CD14-positive monocyte (primary cell): Measurements from ENCODE around the gene ARHGAP20. TPM values are rescaled to one million over a fixed set of nuclear protein-coding genes. Genes with fewer than 3 reads are reported as not detected.

Experiments
- DNase-seq, 3 donors: peaks; one replicate each; pipeline ENCODE4 v3.0.0-alpha.2; 2011 to 2022
- H2AFZ ChIP-seq: 2 replicates; pipeline ENCODE4 v1.6.0; 2012; ENCODE audit warnings: mild to moderate bottlenecking, low read depth, low read length, inconsistent platforms; ENCODE audit not compliant: insufficient read depth, poor library complexity, severe bottlenecking
- H3K27ac ChIP-seq, 2 donors: 1 replicate in 1 of 2; 2 replicates in 1 of 2; pipeline ENCODE4 v1.5.1; 2012 to 2013; ENCODE audit warnings: low read length in 2 of 2, control low read depth in 1 of 2, inconsistent platforms in 1 of 2, low read depth in 1 of 2, mild to moderate bottlenecking in 1 of 2
- H3K27me3 ChIP-seq, 2 donors: one replicate each; pipeline versions ENCODE4 v1.6.0 to v1.6.1; 2011 to 2013; ENCODE audit warnings: low read length in 2 of 2; ENCODE audit not compliant: control insufficient read depth in 2 of 2, insufficient read depth in 2 of 2
- H3K36me3 ChIP-seq, 2 donors: replicated peaks in 1 of 2; 1 replicate in 1 of 2; 2 replicates in 1 of 2; pipeline versions ENCODE4 v1.5.1 to v1.6.1; 2012 to 2013; ENCODE audit warnings: low read length in 2 of 2, control low read depth in 1 of 2, inconsistent platforms in 1 of 2, mild to moderate bottlenecking in 1 of 2; ENCODE audit not compliant: insufficient read depth in 2 of 2, control insufficient read depth in 1 of 2
- H3K4me1 ChIP-seq, 2 donors: 1 replicate in 1 of 2; 2 replicates in 1 of 2; pipeline versions ENCODE4 v1.5.1 to v1.6.1; 2012 to 2013; ENCODE audit warnings: low read length in 2 of 2, control low read depth in 1 of 2, inconsistent platforms in 1 of 2, mild to moderate bottlenecking in 1 of 2, moderate library complexity in 1 of 2; ENCODE audit not compliant: insufficient read depth in 2 of 2, control insufficient read depth in 1 of 2
- H3K4me2 ChIP-seq: replicated peaks from 2 replicates; pipeline ENCODE3; 2012; ENCODE audit warnings: low read length, moderate library complexity, mild to moderate bottlenecking; ENCODE audit not compliant: poor library complexity, severe bottlenecking; ENCODE audit errors: extremely low read depth
- H3K4me3 ChIP-seq, 3 experiments: fragments of 200-600 bp in 1 of 3; sonication (generic) in 1 of 3; replicated peaks in 1 of 3; 1 replicate in 2 of 3; 2 replicates in 1 of 3; pipeline ENCODE4 v1.5.1; 2011 to 2013; ENCODE audit warnings: low read length in 3 of 3, mild to moderate bottlenecking in 3 of 3, control low read depth in 2 of 3, low read depth in 2 of 3, inconsistent platforms in 1 of 3, moderate library complexity in 1 of 3
- H3K79me2 ChIP-seq: 2 replicates; pipeline ENCODE4 v1.6.0; 2012; ENCODE audit warnings: mild to moderate bottlenecking, control low read depth, inconsistent platforms, low read length, moderate library complexity; ENCODE audit not compliant: insufficient read depth
- H3K9ac ChIP-seq: 2 replicates; pipeline ENCODE4 v1.6.0; 2017; ENCODE audit warnings: low read length, mild to moderate bottlenecking; ENCODE audit not compliant: insufficient read depth, poor library complexity, severe bottlenecking
- H3K9me3 ChIP-seq, 2 donors: replicated peaks in 1 of 2; 1 replicate in 1 of 2; 2 replicates in 1 of 2; pipeline versions ENCODE4 v1.5.1 to v1.6.1; 2012 to 2013; ENCODE audit warnings: low read length in 2 of 2, control low read depth in 1 of 2; ENCODE audit not compliant: control insufficient read depth in 1 of 2, insufficient read depth in 1 of 2
- H4K20me1 ChIP-seq: 2 replicates; pipeline ENCODE4 v1.6.0; 2012; ENCODE audit warnings: mild to moderate bottlenecking, low read length, control low read depth, moderate library complexity; ENCODE audit not compliant: insufficient read depth
- H3K27ac Mint-ChIP-seq, 7 donors: one replicate each; pipeline ENCODE4 v1.8.0; 2020; ENCODE audit warnings: mild to moderate bottlenecking in 7 of 7, mixed read lengths in 7 of 7, moderate library complexity in 6 of 7, inconsistent platforms in 2 of 7
- H3K27me3 Mint-ChIP-seq, 3 donors: one replicate each; pipeline ENCODE4 v1.8.0; 2021 to 2022; ENCODE audit warnings: low read depth in 3 of 3, mild to moderate bottlenecking in 3 of 3, mixed read lengths in 3 of 3, moderate library complexity in 3 of 3, inconsistent platforms in 1 of 3
- H3K36me3 Mint-ChIP-seq, 2 donors: one replicate each; pipeline ENCODE4 v1.8.0; 2020; ENCODE audit warnings: mixed read lengths in 2 of 2, inconsistent platforms in 1 of 2, mild to moderate bottlenecking in 1 of 2
- H3K4me1 Mint-ChIP-seq: one replicate; pipeline ENCODE4 v1.8.0; 2020; ENCODE audit warnings: mild to moderate bottlenecking, mixed read lengths
- H3K4me3 Mint-ChIP-seq, 2 donors: one replicate each; pipeline ENCODE4 v1.8.0; 2020; ENCODE audit warnings: mild to moderate bottlenecking in 2 of 2, mixed read lengths in 2 of 2, moderate library complexity in 1 of 2
- H3K9me3 Mint-ChIP-seq, 7 donors: one replicate each; pipeline ENCODE4 v1.8.0; 2020 to 2022; ENCODE audit warnings: mixed read lengths in 7 of 7, mild to moderate bottlenecking in 6 of 7, moderate library complexity in 6 of 7, inconsistent platforms in 2 of 7
- CTCF ChIP-seq: fragments of 200-600 bp; IDR thresholded peaks from one replicate; pipeline ENCODE4 v1.8.0; 2022; ENCODE audit warnings: antibody characterized with exemption, mild to moderate bottlenecking
- WGBS: methylation state at CpG from one replicate; pipeline ENCODE4 v1.1.5; 2013; ENCODE audit warnings: missing lambda C conversion rate; ENCODE audit not compliant: insufficient coverage; 5-methylcytosine and 5-hydroxymethylcytosine counted together
- intact Hi-C, 2 donors: fragments of 100-400 bp; cut with micrococcal nuclease; formaldehyde crosslinking; loops; one replicate each; pipeline versions ENCODE4 v1.15.0 to v1.15.1; 2023
- polyA plus RNA-seq, 3 donors: library from polyadenylated mRNA; depleted of rRNA in 1 of 3; unstranded in 2 of 3; stranded (reverse) in 1 of 3; fragments of 300-500 nt in 2 of 3; fragments of >200 nt in 1 of 3; fragmentation: Illumina TruSeq in 2 of 3; gene quantifications; 1 replicate in 2 of 3; 2 replicates in 1 of 3; pipeline ENCODE4 v1.2.3, GENCODE V29; 2012 to 2021

The ARHGAP20 gene
- polyA plus RNA-seq, 3 donors = 0.04 TPM; not detected in 2

- intact Hi-C loops = loop anchor here in 1 of 2 donors (10.0 kb wide), 1 partner anchor 518 kb away; no protein-coding TSS in a partner anchor
- Mint-ChIP-seq H3K4me3 (no peak overlapping the region), H3K4me1 (peaks cover 14% of the 10 kb centered on the region)
Observed at GRCh38 chr11:110716361-110716760, 4.1 kb upstream of the ARHGAP20 start.

GRCh38 chr11:110715541-110715940 lies 3.3 kb upstream of the ARHGAP20 start:
- Mint-ChIP-seq H3K36me3 (peaks cover 0 to 3% of the 10 kb centered on the region in 2 donors), H3K4me3 (no peak overlapping the region), H3K9me3 (peaks cover 0 to 11% (median 5%) of the 10 kb centered on the region in 7 donors), H3K4me1 (peaks cover 21% of the 10 kb centered on the region), H3K27me3 (peaks cover 42 to 50% (median 48%) of the 10 kb centered on the region in 3 donors), H3K27ac (no peak overlapping the region)
- H3K27ac ChIP-seq = no peak overlapping the region
- WGBS = no CpG with 5 or more reads among the region's 1 CpG
- H3K36me3 ChIP-seq = no peaks in the 10 kb centered on the region
- no peak overlapping the region for H3K4me3 ChIP-seq
- intact Hi-C loops = loop anchor here in 1 of 2 donors (10.0 kb wide), 1 partner anchor 519 kb away; no protein-coding TSS in a partner anchor
- no peak overlapping the region for H3K9ac ChIP-seq
- DNase-seq = no peak
- H3K4me1 ChIP-seq = peaks cover 21 to 26% of the 10 kb centered on the region in 2 donors
- H3K27me3 ChIP-seq = peaks cover 44 to 49% of the 10 kb centered on the region in 2 donors
- H2AFZ ChIP-seq = no peak overlapping the region
- H3K79me2 ChIP-seq = no peaks in the 10 kb centered on the region
- no peak for TF ChIP-seq CTCF
- H3K4me2 ChIP-seq = no peak overlapping the region
- no peaks in the 10 kb centered on the region for H4K20me1 ChIP-seq
- H3K9me3 ChIP-seq = peaks cover 0 to 4% of the 10 kb centered on the region in 2 donors

More at GRCh38 chr11:110716361-110716760, 4.1 kb upstream of the ARHGAP20 start:
- Histone ChIP-seq H3K9me3 (no peaks in the 10 kb centered on the region), H3K27ac (no peak overlapping the region), H3K36me3 (no peaks in the 10 kb centered on the region), H3K79me2 (no peaks in the 10 kb centered on the region), H3K4me3 (no peak overlapping the region), H2AFZ (no peak overlapping the region), H3K4me2 (no peak overlapping the region), H3K9ac (no peak overlapping the region), H3K4me1 (peaks cover 13 to 18% of the 10 kb centered on the region in 2 donors), H3K27me3 (peaks cover 37 to 41% of the 10 kb centered on the region in 2 donors), H4K20me1 (no peaks in the 10 kb centered on the region)
- 100% methylated on average over 2 of the region's 2 CpGs for WGBS
- Mint-ChIP-seq H3K36me3 (no peaks in the 10 kb centered on the region), H3K27me3 (peaks cover 33 to 42% (median 41%) of the 10 kb centered on the region in 3 donors), H3K9me3 (peaks cover 0 to 8% (median 2%) of the 10 kb centered on the region in 7 donors), H3K27ac (no peak overlapping the region)
- no peak for TF ChIP-seq CTCF
- no peak for DNase-seq
